Activated T-helper 17 cell treated with anti-CD3 and anti-CD28 coated beads, Interleukin-2, amount 50 U/mL, for 72 hours (primary cell): ENCODE measurements around the gene CNIH2. TPM values are rescaled to one million over a fixed set of nuclear protein-coding genes. Genes with fewer than 3 reads are reported as not detected.
A peak's percentile ranks its signal among the peaks of the same experiment; 100 is the strongest.
"Not testable (repeated sequence)": the region's sequence is repeated elsewhere in the genome, so short reads cannot be mapped to it uniquely, and the experiment has no call there.

Experiments used
- ATAC-seq: fragments of 150-1000 bp; cut with Tn5 transposase; replicated peaks from 2 replicates; pipeline ENCODE4 v1.10.0; 2021; ENCODE audit warnings: mild to moderate bottlenecking, moderate library complexity
- H3K27ac Mint-ChIP-seq: one replicate; pipeline ENCODE4 v1.8.0; 2022; ENCODE audit warnings: mixed read lengths
- H3K27me3 Mint-ChIP-seq: one replicate; pipeline ENCODE4 v1.8.0; 2022; ENCODE audit warnings: mixed read lengths
- H3K36me3 Mint-ChIP-seq: one replicate; pipeline ENCODE4 v1.8.0; 2022; ENCODE audit warnings: low read depth, mild to moderate bottlenecking, mixed read lengths
- H3K4me1 Mint-ChIP-seq: one replicate; pipeline ENCODE4 v1.8.0; 2022; ENCODE audit warnings: mixed read lengths
- H3K4me3 Mint-ChIP-seq: one replicate; pipeline ENCODE4 v1.8.0; 2022; ENCODE audit warnings: mild to moderate bottlenecking, mixed read lengths
- H3K9me3 Mint-ChIP-seq: one replicate; pipeline ENCODE4 v1.8.0; 2022; ENCODE audit warnings: mixed read lengths
- total RNA-seq, 2 donors: library from RNA; stranded (reverse); gene quantifications; one replicate each; pipeline ENCODE4 v1.2.3, GENCODE V29; 2022

CNIH2 gene
- total RNA-seq, 2 donors from 2014 or later = 3.9 to 5.0 TPM

DNA sequence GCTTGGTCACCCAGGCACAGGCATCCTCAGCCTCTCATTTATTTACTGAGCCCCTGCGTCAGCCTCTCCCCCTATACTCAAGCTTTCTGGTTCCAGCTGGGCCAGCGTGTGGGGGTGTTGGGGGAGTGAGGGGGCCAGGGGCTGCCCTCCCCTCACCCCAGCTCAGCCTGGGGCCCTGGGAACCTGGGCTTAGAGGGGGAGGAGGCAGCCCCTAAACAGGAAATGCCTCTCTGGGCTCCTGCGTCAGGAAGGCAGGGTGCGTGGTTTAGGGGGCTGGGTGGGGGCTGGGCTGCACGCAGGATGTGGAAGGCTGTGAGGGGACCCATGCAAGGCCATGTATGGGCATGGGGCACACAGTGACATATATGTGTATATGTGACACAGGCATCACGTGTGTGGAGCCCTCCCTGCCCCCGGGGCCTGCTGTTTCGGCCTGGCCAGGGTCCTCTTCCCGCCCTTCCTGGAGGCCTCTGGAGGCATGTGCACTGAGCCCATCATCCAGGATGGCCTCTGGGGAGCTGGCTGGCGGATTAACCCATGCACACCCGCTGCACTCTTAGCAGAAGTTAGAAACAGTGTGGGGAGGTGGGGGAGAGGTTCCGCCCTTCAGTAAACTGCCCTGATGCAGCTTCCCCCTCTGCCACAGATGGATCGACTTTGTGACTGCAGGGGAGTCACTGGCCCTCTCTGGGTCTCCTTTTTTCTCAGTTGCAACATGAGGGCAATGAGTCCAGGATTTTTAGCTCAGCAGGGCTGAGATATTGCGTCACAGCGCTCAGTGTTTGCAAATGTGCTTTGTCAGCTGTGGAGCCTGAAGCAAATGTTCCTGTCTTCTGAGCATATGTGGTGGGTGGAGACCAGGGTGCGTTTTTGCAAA, 40.0 kb downstream of the CNIH2 start:
- Mint-ChIP-seq H3K4me3 (no peak overlapping the region), H3K4me1 (peaks cover 3% of the 10 kb centered on the region), H3K27ac (no peak overlapping the region), H3K27me3 (no peaks in the 10 kb centered on the region), H3K9me3 (no peaks in the 10 kb centered on the region), H3K36me3 (no peaks in the 10 kb centered on the region)
- no peak for ATAC-seq

GRCh38 chr11:66318600-66318970, 40.6 kb downstream of the CNIH2 start:
- ATAC-seq = no peak
- Mint-ChIP-seq H3K4me3 (no peak overlapping the region), H3K9me3 (no peaks in the 10 kb centered on the region), H3K27me3 (no peaks in the 10 kb centered on the region), H3K4me1 (peaks cover 6% of the 10 kb centered on the region), H3K36me3 (no peaks in the 10 kb centered on the region), H3K27ac (no peak overlapping the region)

DNA sequence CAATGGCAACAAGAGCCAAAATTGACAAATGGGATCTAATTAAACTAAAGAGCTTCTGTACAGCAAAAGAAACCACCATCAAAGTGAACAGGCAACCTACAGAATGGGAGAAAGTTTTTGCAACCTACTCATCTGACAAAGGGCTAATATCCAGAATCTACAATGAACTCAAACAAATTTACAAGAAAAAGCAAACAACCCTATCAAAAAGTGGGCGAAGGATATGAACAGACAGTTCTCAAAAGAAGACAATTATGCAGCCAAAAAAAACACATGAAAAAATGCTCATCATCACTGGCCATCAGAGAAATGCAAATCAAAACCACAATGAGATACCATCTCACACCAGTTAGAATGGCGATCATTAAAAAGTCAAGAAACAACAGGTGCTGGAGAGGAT, 42.3 kb downstream of the CNIH2 start:
- not testable (repeated sequence) for H3K4me3 Mint-ChIP-seq, ATAC-seq, H3K9me3 Mint-ChIP-seq, H3K4me1 Mint-ChIP-seq, H3K36me3 Mint-ChIP-seq, H3K27ac Mint-ChIP-seq, H3K27me3 Mint-ChIP-seq

DNA sequence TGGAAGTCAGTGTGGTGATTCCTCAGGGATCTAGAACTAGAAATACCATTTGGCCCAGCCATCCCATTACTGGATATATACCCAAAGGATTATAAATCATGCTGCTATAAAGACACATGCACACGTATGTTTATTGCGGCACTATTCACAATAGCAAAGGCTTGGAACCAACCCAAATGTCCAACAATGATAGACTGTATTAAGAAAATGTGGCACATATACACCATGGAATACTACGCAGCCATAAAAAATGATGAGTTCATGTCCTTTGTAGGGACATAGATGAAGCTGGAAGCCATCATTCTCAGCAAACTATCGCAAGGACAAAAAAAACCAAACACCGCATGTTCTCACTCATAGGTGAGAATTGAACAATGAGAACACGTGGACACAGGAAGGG, 42.8 kb downstream of the CNIH2 start:
- not testable (repeated sequence) for H3K9me3 Mint-ChIP-seq, ATAC-seq, H3K4me3 Mint-ChIP-seq, H3K27me3 Mint-ChIP-seq, H3K4me1 Mint-ChIP-seq, H3K36me3 Mint-ChIP-seq, H3K27ac Mint-ChIP-seq

DNA sequence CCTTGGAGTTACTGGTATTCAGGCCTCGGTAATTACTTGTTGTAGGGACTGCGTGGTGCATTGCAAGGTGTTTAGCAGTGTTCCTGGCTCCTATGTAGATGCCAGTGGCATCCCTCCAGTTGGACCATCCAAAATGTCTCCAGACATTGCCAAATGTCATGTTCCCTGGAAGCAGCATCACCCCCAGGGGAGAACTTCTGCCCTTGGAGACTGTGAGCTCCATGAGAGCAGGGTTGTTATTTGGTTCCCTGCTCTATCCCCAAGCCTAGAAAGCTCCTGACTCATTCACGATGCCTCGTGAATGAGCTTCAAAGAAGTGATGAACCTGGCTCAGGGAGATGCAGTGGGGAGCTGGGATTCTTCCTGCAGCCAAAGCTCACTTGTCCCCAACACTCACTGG, 43.6 kb downstream of the CNIH2 start:
- no peak overlapping the region for H3K27ac Mint-ChIP-seq
- peaks cover 6% of the 10 kb centered on the region for H3K4me1 Mint-ChIP-seq
- no peaks in the 10 kb centered on the region for H3K27me3 Mint-ChIP-seq
- H3K4me3 Mint-ChIP-seq = no peak overlapping the region
- H3K36me3 Mint-ChIP-seq = no peaks in the 10 kb centered on the region
- ATAC-seq = no peak
- H3K9me3 Mint-ChIP-seq = no peaks in the 10 kb centered on the region

DNA sequence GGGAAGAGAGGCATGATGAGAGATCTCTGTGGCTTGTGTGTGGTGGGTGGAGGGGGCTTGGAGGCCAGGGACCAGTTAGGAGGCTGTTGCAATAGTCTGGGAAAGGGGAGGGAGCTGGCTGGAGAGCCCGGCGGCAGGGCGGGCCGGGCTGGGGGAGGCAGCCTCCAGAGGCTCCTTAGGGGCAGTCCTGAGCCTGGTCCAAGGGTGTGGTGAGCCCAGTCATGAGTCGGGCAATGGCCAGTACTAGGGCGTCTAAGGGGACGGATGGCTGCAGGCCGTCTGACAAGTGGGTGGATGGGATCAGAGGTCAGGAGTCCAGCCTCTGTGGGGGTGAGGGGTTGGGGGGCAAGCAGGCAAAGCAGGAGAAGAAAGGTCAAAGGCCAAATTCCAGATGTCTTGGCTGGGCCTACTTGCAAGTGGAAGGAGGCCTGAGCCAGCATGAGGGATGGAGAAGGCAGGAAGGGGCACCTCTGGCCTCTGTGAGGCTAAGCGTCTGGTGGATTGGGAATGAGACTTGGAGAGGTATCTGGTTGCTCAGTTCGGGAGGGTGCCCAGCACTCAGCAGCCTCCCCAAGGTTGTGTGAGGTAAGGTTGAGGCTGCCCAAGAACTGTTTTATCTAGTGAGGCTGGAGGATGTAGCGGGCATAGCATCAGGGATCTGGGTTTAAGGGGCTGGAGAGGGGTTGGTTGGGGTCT, 44.9 kb downstream of the CNIH2 start:
- no peak overlapping the region for H3K4me3 Mint-ChIP-seq
- no peaks in the 10 kb centered on the region for H3K36me3 Mint-ChIP-seq
- H3K4me1 Mint-ChIP-seq = peaks cover 13% of the 10 kb centered on the region
- H3K27me3 Mint-ChIP-seq = no peaks in the 10 kb centered on the region
- H3K9me3 Mint-ChIP-seq = no peaks in the 10 kb centered on the region
- no peak overlapping the region for H3K27ac Mint-ChIP-seq
- ATAC-seq = no peak

- Mint-ChIP-seq H3K36me3 (no peaks in the 10 kb centered on the region), H3K27ac (no peak overlapping the region), H3K4me3 (no peak overlapping the region), H3K27me3 (no peaks in the 10 kb centered on the region), H3K9me3 (no peaks in the 10 kb centered on the region), H3K4me1 (peaks cover 13% of the 10 kb centered on the region)
- ATAC-seq = no peak
These were observed 45.7 kb downstream of the CNIH2 start for GRCh38 chr11:66323684-66324083.

DNA sequence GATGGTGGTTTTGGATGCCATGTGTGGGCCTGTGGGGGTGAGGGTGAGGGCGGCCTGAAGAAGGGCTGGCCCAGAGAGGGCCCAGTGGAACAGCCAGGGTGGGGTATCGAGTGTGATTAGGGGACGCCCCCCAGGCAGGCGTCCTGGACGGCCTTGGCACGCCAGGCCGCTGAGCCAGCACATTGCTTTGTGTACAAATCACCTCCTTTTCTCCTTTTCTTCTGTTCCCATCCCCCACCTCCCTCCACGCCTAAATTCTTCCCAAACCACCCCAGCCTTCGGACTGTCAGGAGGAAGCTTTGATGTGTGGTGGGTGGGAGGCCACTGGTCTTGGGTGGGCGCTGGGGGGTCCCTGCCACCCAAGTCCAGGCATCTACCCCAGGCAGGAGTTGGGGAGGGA, 46.7 kb downstream of the CNIH2 start:
- H3K27me3 Mint-ChIP-seq = no peaks in the 10 kb centered on the region
- H3K4me1 Mint-ChIP-seq = peaks cover 13% of the 10 kb centered on the region
- H3K27ac Mint-ChIP-seq = no peak overlapping the region
- H3K36me3 Mint-ChIP-seq = no peaks in the 10 kb centered on the region
- no peaks in the 10 kb centered on the region for H3K9me3 Mint-ChIP-seq
- no peak for ATAC-seq
- H3K4me3 Mint-ChIP-seq = no peak overlapping the region

GRCh38 chr11:66325263-66325671, 47.3 kb downstream of the CNIH2 start:
- no peaks in the 10 kb centered on the region for H3K27me3 Mint-ChIP-seq
- H3K9me3 Mint-ChIP-seq = no peaks in the 10 kb centered on the region
- ATAC-seq = no peak
- H3K4me1 Mint-ChIP-seq = peaks cover 13% of the 10 kb centered on the region
- no peaks in the 10 kb centered on the region for H3K36me3 Mint-ChIP-seq
- H3K27ac Mint-ChIP-seq = no peak overlapping the region
- no peak overlapping the region for H3K4me3 Mint-ChIP-seq

GRCh38 chr11:66326261-66327111, 48.5 kb downstream of the CNIH2 start:
- Mint-ChIP-seq H3K9me3 (no peaks in the 10 kb centered on the region), H3K36me3 (no peaks in the 10 kb centered on the region), H3K4me3 (no peak overlapping the region), H3K4me1 (peaks cover 13% of the 10 kb centered on the region), H3K27me3 (no peaks in the 10 kb centered on the region), H3K27ac (no peak overlapping the region)
- no peak for ATAC-seq

GRCh38 chr11:66327171-66328030, 49.4 kb downstream of the CNIH2 start:
- peak overlapping the region; percentile 5 for H3K4me3 Mint-ChIP-seq
- H3K36me3 Mint-ChIP-seq = no peaks in the 10 kb centered on the region
- H3K4me1 Mint-ChIP-seq = peaks cover 13% of the 10 kb centered on the region
- H3K27ac Mint-ChIP-seq = peak overlapping the region; percentile 3
- ATAC-seq = no peak
- no peaks in the 10 kb centered on the region for H3K27me3 Mint-ChIP-seq
- no peaks in the 10 kb centered on the region for H3K9me3 Mint-ChIP-seq

DNA sequence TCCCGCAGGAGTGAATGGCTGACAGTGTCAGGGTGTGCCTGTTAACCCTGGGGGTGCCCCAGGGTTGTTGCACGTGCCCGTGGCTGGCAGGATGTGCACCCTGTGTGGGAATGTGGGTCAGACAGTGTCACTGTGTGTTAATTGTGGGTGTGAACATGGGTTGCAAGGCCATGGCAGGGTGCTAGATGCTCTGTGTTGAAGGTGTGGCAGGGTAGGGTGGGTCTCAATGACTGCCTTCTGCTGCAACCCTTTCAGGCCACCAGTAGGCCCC, 50.0 kb downstream of the CNIH2 start:
- Mint-ChIP-seq H3K4me3 (peak overlapping the region; percentile 5), H3K36me3 (no peaks in the 10 kb centered on the region), H3K27me3 (no peaks in the 10 kb centered on the region), H3K27ac (no peak overlapping the region), H3K4me1 (peaks cover 13% of the 10 kb centered on the region), H3K9me3 (no peaks in the 10 kb centered on the region)
- peak; percentile 34 for ATAC-seq

DNA sequence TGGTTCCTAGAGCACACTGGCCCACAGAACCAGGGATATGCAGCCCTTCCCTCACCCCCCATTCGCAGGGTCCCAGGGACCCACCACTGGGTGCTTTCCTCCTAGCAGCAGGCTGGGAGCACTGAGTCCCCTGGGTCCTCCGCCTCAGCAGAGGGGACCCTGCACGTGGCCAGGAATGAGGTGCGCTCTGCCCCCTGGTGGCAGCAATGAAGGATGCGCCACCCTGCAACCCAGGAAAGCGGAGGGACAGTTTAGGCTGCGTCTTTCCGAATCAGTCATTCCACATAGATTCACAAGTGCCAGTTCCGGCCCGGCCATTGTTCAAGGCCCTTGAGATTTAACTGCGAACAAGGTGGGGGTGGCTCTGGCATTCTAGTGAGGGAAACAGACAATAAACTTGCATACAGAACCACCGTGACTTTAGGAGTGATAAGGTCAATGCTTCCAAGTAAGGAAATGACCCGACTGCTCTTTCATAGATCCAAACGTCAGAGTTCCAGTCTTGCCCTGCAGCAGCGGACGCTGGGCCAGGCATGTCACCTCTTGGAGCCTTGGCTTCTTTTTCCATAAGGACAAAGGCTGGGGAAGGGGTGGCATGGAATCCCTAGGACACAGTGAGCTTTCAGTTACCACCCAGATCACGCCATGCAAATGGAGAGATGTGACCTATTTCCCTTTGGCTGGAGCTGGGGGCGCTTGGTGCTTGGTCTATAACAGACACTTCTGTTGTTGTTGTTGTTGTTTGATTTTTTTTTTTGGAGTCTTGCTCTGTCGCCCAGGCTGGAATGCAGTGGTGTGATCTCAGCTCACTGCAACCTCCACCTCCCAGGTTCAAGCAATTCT, 50.5 kb downstream of the CNIH2 start:
- H3K27me3 Mint-ChIP-seq = no peaks in the 10 kb centered on the region
- peaks cover 10% of the 10 kb centered on the region for H3K4me1 Mint-ChIP-seq
- H3K36me3 Mint-ChIP-seq = no peaks in the 10 kb centered on the region
- peak overlapping the region; percentile 5 for H3K4me3 Mint-ChIP-seq
- H3K27ac Mint-ChIP-seq = peak overlapping the region; percentile 79
- ATAC-seq = peak; percentile 92
- H3K9me3 Mint-ChIP-seq = no peaks in the 10 kb centered on the region
